K562 (cell line): Measurements from ENCODE around the gene PRPF6. TPM values are rescaled to one million over a fixed set of nuclear protein-coding genes. Genes with fewer than 3 reads are reported as not detected.
A peak's percentile ranks its signal among the peaks of the same experiment; 100 is the strongest.

Experiments used
- DNMT1 ChIP-seq: fragments of 450-650 bp; IDR thresholded peaks from 2 replicates; pipeline ENCODE4 v1.6.1; 2016; ENCODE audit warnings: antibody characterized with exemption, mild to moderate bottlenecking
- JUND ChIP-seq, 2 experiments: IDR thresholded peaks; 2 replicates in 1 of 2; 3 replicates in 1 of 2; pipeline ENCODE4 v1.6.1; 2011; ENCODE audit warnings: borderline replicate concordance in 2 of 2, low read depth in 2 of 2, low read length in 2 of 2, improper control_type of control experiment in 1 of 2, missing biosample characterization in 1 of 2, missing genetic modification characterization in 1 of 2, missing genetic modification reagents in 1 of 2
- MLX ChIP-seq, 2 experiments: fragments of 450-650 bp in 1 of 2; sonication (generic) in 1 of 2; formaldehyde crosslinking; conservative IDR thresholded peaks; 2 replicates each; pipeline versions ENCODE4 v1.4.0 to v1.8.1; 2020 to 2022; ENCODE audit warnings: mild to moderate bottlenecking in 1 of 2, missing genetic modification reagents in 1 of 2
- NR2C2 ChIP-seq, 2 experiments: fragments of 200-800 bp in 1 of 2; sonication (Bioruptor generic) in 1 of 2; sonication (generic) in 1 of 2; formaldehyde crosslinking in 1 of 2; IDR thresholded peaks; 2 replicates each; pipeline versions ENCODE4 v1.6.1 to v1.8.0; 2016 to 2022; ENCODE audit warnings: mild to moderate bottlenecking in 1 of 2, missing compliant biosample characterization in 1 of 2, missing genetic modification characterization in 1 of 2, missing genetic modification reagents in 1 of 2
- PML ChIP-seq: IDR thresholded peaks from 2 replicates; pipeline ENCODE4 v1.6.1; 2012; ENCODE audit warnings: low read length, inconsistent platforms
- POU5F1 ChIP-seq: fragments of 150-350 bp; IDR thresholded peaks from 2 replicates; pipeline ENCODE4 v1.6.1; 2014; ENCODE audit warnings: borderline replicate concordance, low read length, low read depth, mild to moderate bottlenecking; ENCODE audit not compliant: partially characterized antibody
- SIN3B ChIP-seq: fragments of 450-650 bp; IDR thresholded peaks from 2 replicates; pipeline ENCODE4 v1.6.1; 2017; ENCODE audit warnings: low read depth, mild to moderate bottlenecking, moderate library complexity
- TAF1 ChIP-seq: IDR thresholded peaks from 2 replicates; pipeline ENCODE4 v1.6.1; 2011; ENCODE audit warnings: mild to moderate bottlenecking, low read length, moderate library complexity; ENCODE audit not compliant: insufficient read depth, control insufficient read depth, severe bottlenecking; ENCODE audit errors: extremely low read depth
- TRIM24 ChIP-seq, 2 experiments: fragments of 450-650 bp; IDR thresholded peaks; 2 replicates each; pipeline ENCODE4 v1.6.1; 2016
- UBTF ChIP-seq, 2 experiments: IDR thresholded peaks; 2 replicates each; pipeline ENCODE4 v1.6.1; 2012; ENCODE audit warnings: improper control_type of control experiment in 2 of 2, low read depth in 2 of 2, low read length in 2 of 2, borderline replicate concordance in 1 of 2
- ZBTB33 ChIP-seq: sonication (generic); formaldehyde crosslinking; IDR thresholded peaks from 2 replicates; pipeline ENCODE4 v1.8.1; 2023; ENCODE audit warnings: mild to moderate bottlenecking, missing genetic modification reagents
- ZC3H8 ChIP-seq: fragments of 450-650 bp; IDR thresholded peaks from 2 replicates; pipeline ENCODE4 v1.6.1; 2017
- polyA plus RNA-seq, 8 experiments: library from polyadenylated mRNA; depleted of rRNA in 4 of 8; stranded (reverse) in 5 of 8; unstranded in 3 of 8; fragments of >200 nt; fragmentation: Nextera tagmentation in 2 of 8; fragmentation: Illumina TruSeq in 1 of 8; extraction: Ambion mirVana in 2 of 8; extraction: Trizol in 1 of 8; gene quantifications; 2 replicates each; pipeline versions ENCODE4 v1.2.1 to v1.2.3, GENCODE V29; 2011 to 2014; ENCODE audit warnings: inconsistent platforms in 1 of 8, missing spikeins in 1 of 8
- total RNA-seq, 7 experiments: library from RNA; depleted of rRNA in 6 of 7; stranded (reverse); fragments of >200 nt in 6 of 7; fragmentation: Illumina TruSeq in 2 of 7; extraction: Trizol in 2 of 7; gene quantifications; 2 replicates each; pipeline versions ENCODE4 v1.2.1 to v1.2.3, GENCODE V29; 2011 to 2021; ENCODE audit warnings: low replicate concordance in 1 of 7
- TF ChIP-seq, protein P1 (sequence below), 2 experiments: fragments of 450-650 bp; IDR thresholded peaks; 2 replicates each; pipeline ENCODE4 v1.6.1; 2018; ENCODE audit warnings: mild to moderate bottlenecking in 2 of 2, low read depth in 1 of 2; ENCODE audit not compliant: partially characterized antibody in 2 of 2

Gene PRPF6
- total and polyA plus RNA-seq, 9 of the 15 experiments (the other 6 are each of a cell fraction or from before 2014, with no cell fraction given), result 4.2 to 83.2 (median 59.9) TPM

DNA sequence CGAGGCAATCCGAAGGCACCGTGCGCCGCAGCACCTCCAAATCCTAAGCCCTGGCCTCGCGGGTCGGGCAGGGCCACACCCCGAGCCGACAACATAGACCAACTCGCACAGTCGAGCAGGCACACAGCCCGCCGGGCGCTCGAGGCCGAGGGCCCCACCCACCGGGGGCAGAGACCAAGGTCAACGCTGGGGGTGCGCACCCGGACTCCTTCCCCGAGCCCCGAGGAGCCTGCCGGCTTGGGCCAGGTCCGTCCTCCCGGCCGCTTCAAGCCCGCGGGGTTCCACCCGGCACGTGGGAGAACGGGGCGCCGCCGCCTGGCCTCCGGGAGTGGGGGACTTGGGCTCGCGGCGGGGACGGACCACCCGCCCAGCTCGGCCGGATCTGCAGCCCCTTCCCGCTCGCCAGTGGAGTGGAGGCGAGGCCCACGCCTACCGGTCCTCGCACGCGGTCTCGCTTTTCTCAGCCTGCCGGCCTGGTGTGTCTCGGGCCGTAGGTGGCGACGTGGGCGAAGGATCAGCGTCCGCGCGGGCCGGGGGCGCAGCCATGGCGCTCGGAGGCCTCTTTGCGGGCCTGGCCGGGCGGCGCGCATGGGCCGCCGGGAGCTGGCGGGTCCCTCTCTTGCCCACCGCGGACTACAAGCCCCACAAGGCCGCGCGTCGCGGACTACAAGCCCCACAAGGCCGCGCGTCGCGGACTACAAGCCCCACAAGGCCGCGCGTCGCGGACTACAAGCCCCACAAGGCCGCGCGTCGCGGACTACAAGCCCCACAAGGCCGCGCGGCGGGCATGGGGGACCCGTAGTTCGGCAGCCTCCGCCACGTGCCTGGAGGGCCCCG, 24.9 kb upstream of the PRPF6 start, which contains the start of gene UCKL1 (continued):
- TF ChIP-seq UBTF (IDR thresholded peaks at IDR 0.05; ENCODE audit: borderline replicate concordance in 1 of 2, low read depth in 2 of 2, low read length in 2 of 2) (0 out of 4 replicates have a peak, but pooled peaks of 1 of the 2 experiments have one; percentile 22), ZBTB33 (0 out of 2 replicates have a peak, but pooled peaks have one; percentile 27), SIN3B (peak; percentile 47), PML (0 out of 2 replicates have a peak, but pooled peaks have one; percentile 48), NR2C2 (CRISPR knock-in tag; IDR thresholded peaks at IDR 0.05) (peak; percentile 72; the same call in 1 of the 2 replicates), NR2C2 (tag; IDR thresholded peaks at IDR 0.05) (peak; percentile 94), ZC3H8 (no peak), POU5F1 (peak; percentile 82), MLX (CRISPR knock-in tag; conservative IDR thresholded peaks at IDR 0.05) (0 out of 4 replicates have a peak, but pooled peaks of 1 of the 2 experiments have one; percentile 69), TRIM24 (IDR thresholded peaks at IDR 0.05) (0 out of 4 replicates have a peak, but pooled peaks of 1 of the 2 experiments have one; percentile 24), TAF1 (peak; percentile 61), DNMT1 (no peak), JUND (IDR thresholded peaks at IDR 0.05; ENCODE audit: borderline replicate concordance, low read depth, low read length) (peak; percentile 42; the same call in 1 of the 2 replicates), JUND (tag; IDR thresholded peaks at IDR 0.05; ENCODE audit: borderline replicate concordance, low read depth, low read length) (no peak; the same call in 2 of the 3 replicates)
- TF ChIP-seq, protein P1, sequence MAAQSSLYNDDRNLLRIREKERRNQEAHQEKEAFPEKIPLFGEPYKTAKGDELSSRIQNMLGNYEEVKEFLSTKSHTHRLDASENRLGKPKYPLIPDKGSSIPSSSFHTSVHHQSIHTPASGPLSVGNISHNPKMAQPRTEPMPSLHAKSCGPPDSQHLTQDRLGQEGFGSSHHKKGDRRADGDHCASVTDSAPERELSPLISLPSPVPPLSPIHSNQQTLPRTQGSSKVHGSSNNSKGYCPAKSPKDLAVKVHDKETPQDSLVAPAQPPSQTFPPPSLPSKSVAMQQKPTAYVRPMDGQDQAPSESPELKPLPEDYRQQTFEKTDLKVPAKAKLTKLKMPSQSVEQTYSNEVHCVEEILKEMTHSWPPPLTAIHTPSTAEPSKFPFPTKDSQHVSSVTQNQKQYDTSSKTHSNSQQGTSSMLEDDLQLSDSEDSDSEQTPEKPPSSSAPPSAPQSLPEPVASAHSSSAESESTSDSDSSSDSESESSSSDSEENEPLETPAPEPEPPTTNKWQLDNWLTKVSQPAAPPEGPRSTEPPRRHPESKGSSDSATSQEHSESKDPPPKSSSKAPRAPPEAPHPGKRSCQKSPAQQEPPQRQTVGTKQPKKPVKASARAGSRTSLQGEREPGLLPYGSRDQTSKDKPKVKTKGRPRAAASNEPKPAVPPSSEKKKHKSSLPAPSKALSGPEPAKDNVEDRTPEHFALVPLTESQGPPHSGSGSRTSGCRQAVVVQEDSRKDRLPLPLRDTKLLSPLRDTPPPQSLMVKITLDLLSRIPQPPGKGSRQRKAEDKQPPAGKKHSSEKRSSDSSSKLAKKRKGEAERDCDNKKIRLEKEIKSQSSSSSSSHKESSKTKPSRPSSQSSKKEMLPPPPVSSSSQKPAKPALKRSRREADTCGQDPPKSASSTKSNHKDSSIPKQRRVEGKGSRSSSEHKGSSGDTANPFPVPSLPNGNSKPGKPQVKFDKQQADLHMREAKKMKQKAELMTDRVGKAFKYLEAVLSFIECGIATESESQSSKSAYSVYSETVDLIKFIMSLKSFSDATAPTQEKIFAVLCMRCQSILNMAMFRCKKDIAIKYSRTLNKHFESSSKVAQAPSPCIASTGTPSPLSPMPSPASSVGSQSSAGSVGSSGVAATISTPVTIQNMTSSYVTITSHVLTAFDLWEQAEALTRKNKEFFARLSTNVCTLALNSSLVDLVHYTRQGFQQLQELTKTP (IDR thresholded peaks at IDR 0.05; ENCODE audit: low read depth in 1 of 2, partially characterized antibody in 2 of 2), result peak in 1 of 2 experiments; percentile 97
